Measurements from ENCODE around the gene KXD1.

DNA sequence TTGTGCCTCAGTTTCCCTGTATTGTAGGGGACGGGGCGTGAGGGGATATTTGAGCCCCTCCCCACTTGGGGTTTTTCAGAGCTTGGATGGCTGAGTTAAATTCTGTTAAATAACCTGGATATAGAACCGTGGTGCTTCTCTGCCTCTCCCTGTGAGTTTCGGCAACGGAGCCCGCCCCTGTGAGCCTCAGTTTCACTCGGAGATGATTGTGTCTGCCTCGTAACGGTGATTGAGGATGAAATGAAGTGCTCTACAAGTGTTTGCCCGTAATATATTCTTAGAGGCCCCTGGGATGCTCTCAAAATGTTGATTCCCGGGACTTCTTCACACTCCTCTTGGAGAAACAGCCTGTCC is 509 bp downstream of the KXD1 start:
- no peak for TF ChIP-seq POLR2A (IDR thresholded peaks at IDR 0.05)
- TF ChIP-seq, protein P1, sequence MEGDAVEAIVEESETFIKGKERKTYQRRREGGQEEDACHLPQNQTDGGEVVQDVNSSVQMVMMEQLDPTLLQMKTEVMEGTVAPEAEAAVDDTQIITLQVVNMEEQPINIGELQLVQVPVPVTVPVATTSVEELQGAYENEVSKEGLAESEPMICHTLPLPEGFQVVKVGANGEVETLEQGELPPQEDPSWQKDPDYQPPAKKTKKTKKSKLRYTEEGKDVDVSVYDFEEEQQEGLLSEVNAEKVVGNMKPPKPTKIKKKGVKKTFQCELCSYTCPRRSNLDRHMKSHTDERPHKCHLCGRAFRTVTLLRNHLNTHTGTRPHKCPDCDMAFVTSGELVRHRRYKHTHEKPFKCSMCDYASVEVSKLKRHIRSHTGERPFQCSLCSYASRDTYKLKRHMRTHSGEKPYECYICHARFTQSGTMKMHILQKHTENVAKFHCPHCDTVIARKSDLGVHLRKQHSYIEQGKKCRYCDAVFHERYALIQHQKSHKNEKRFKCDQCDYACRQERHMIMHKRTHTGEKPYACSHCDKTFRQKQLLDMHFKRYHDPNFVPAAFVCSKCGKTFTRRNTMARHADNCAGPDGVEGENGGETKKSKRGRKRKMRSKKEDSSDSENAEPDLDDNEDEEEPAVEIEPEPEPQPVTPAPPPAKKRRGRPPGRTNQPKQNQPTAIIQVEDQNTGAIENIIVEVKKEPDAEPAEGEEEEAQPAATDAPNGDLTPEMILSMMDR (IDR thresholded peaks at IDR 0.05): no peak
